ENCODE data around the gene SMG6. TPM values are rescaled to one million over a fixed set of nuclear protein-coding genes. Genes with fewer than 3 reads are reported as not detected.

The SMG6 gene
- total RNA-seq, 1 experiment from 2014 or later, result 28.6 TPM

- Mint-ChIP-seq H3K27me3 (ENCODE audit: low read depth) (no peaks in the 10 kb centered on the region), H3K27ac (no peak overlapping the region), H3K4me1 (no peaks in the 10 kb centered on the region), H3K4me3 (no peak overlapping the region), H3K36me3 (ENCODE audit: insufficient read depth in 1 of 3, low read depth in 3 of 3) (peaks cover 21 to 27% (median 23%) of the 10 kb centered on the region in 3 experiments; a peak in 6 of 7 replicates), H3K9me3 (no peaks in the 10 kb centered on the region)
- H2BK120ac ChIP-seq (ENCODE audit: low read depth, low read length, poor library complexity, severe bottlenecking), result no peak overlapping the region
- TF ChIP-seq CTCF (conservative IDR thresholded peaks at IDR 0.05), result no peak
- H4K5ac ChIP-seq (ENCODE audit: insufficient read length, low read depth, low read length), result no peak overlapping the region
- H2BK15ac ChIP-seq (ENCODE audit: low read depth, low read length), result no peak overlapping the region
- H3K4me1 ChIP-seq (ENCODE audit: insufficient read depth, low read length), result no peaks in the 10 kb centered on the region
- H3K23me2 ChIP-seq (ENCODE audit: insufficient read length, low read depth, low read length, poor library complexity, severe bottlenecking), result no peaks in the 10 kb centered on the region
- H4K91ac ChIP-seq (ENCODE audit: insufficient read length, low read depth, low read length), result no peak overlapping the region
- no peak overlapping the region for H3K23ac ChIP-seq (ENCODE audit: insufficient read length, low read depth, low read length)
- H3K79me2 ChIP-seq (ENCODE audit: insufficient read depth, low read length), result no peaks in the 10 kb centered on the region
- H2AFZ ChIP-seq (ENCODE audit: low read length), result no peak overlapping the region
- H3K4ac ChIP-seq (ENCODE audit: low read depth, low read length), result no peak overlapping the region
- no peak overlapping the region for H2BK20ac ChIP-seq (ENCODE audit: low read depth, low read length, poor library complexity, severe bottlenecking)
- no peaks in the 10 kb centered on the region for H3K9me3 ChIP-seq (ENCODE audit: control insufficient read depth, low read depth, low read length)
- H4K20me1 ChIP-seq (ENCODE audit: control insufficient read depth, insufficient read depth, insufficient read length), result no peaks in the 10 kb centered on the region
- H3K4me2 ChIP-seq (ENCODE audit: insufficient read depth, insufficient read length, low read length), result no peak overlapping the region
- no peak overlapping the region for H2AK5ac ChIP-seq (ENCODE audit: insufficient read length, low read length)
- H3K14ac ChIP-seq (ENCODE audit: insufficient read depth, low read length), result no peak overlapping the region
- no peak overlapping the region for H3T11ph ChIP-seq (ENCODE audit: low read length)
- H2BK12ac ChIP-seq (ENCODE audit: insufficient read length, low read depth, low read length), result no peak overlapping the region
- H3K27me3 ChIP-seq (ENCODE audit: insufficient read depth, low read length), result no peaks in the 10 kb centered on the region
- H3K18ac ChIP-seq (ENCODE audit: insufficient read length, low read depth, low read length), result no peak overlapping the region
- H2BK5ac ChIP-seq (ENCODE audit: insufficient read length, low read length), result no peak overlapping the region
- H3K9ac ChIP-seq (ENCODE audit: extremely low read depth, insufficient read length, low read length), result no peak overlapping the region
- no peak overlapping the region for H3K56ac ChIP-seq (ENCODE audit: insufficient read length, low read depth, low read length)
- H4K8ac ChIP-seq (replicated peaks; ENCODE audit: insufficient read length, low read depth, low read length), result no peak overlapping the region
- no peaks in the 10 kb centered on the region for H3K79me1 ChIP-seq (ENCODE audit: insufficient read depth, low read depth, low read length, poor library complexity, severe bottlenecking)
- no peak overlapping the region for H3K27ac ChIP-seq (ENCODE audit: insufficient read length, low read depth, low read length)
- no peak for DNase-seq
Measured at GRCh38 chr17:2319051-2319450, 15.5 kb upstream of the SMG6 start.
